ENCODE results near the gene CYB561. TPM values are rescaled to one million over a fixed set of nuclear protein-coding genes. Genes with fewer than 3 reads are reported as not detected.

Gene CYB561
- total and polyA plus RNA-seq, 2 of the 4 experiments (the other 2 are of a cell fraction), result 2.5 to 3.0 TPM

- Histone ChIP-seq H3K4me3 (ENCODE audit: insufficient read depth, low read depth, low read length) (no peak overlapping the region), H2BK5ac (ENCODE audit: low read depth, low read length, poor library complexity, severe bottlenecking) (no peak overlapping the region), H3K36me3 (ENCODE audit: control insufficient read depth, insufficient read depth, low read length) (no peaks in the 10 kb centered on the region), H3K18ac (ENCODE audit: low read depth, low read length) (no peak overlapping the region), H4K5ac (ENCODE audit: low read depth, low read length) (no peak overlapping the region), H4K20me1 (ENCODE audit: insufficient read depth, low read length) (no peaks in the 10 kb centered on the region), H3K4ac (ENCODE audit: low read depth, low read length) (no peak overlapping the region), H2BK120ac (ENCODE audit: low read depth, low read length) (no peak overlapping the region), H2AK5ac (ENCODE audit: low read depth, low read length) (no peak overlapping the region), H2BK20ac (ENCODE audit: low read depth, low read length) (no peak overlapping the region), H3K4me2 (ENCODE audit: low read depth, low read length) (no peak overlapping the region), H3K4me1 (ENCODE audit: control insufficient read depth, insufficient read depth, low read length) (peaks cover 6% of the 10 kb centered on the region), H3K79me1 (ENCODE audit: low read depth in 1 of 2, low read length in 2 of 2) (no peaks in the 10 kb centered on the region), H3K9me3 (ENCODE audit: control insufficient read depth, insufficient read depth, low read length) (no peaks in the 10 kb centered on the region), H2AK9ac (replicated peaks; ENCODE audit: low read depth, low read length, poor library complexity) (no peak overlapping the region), H4K91ac (ENCODE audit: insufficient read depth, low read depth, low read length) (no peak overlapping the region), H4K8ac (ENCODE audit: low read depth in 2 of 2, low read length in 2 of 2) (no peak overlapping the region), H3K27ac (ENCODE audit: insufficient read depth, low read length) (no peak overlapping the region), H3K27me3 (ENCODE audit: control insufficient read depth, insufficient read depth, low read length) (peaks cover 3% of the 10 kb centered on the region; the same call in 1 of the 2 replicates), H3K14ac (replicated peaks; ENCODE audit: low read depth, low read length) (no peak overlapping the region), H3K23ac (ENCODE audit: low read depth, low read length) (no peak overlapping the region), H3K9me1 (ENCODE audit: insufficient read depth, low read length) (0 out of 2 replicates have a peak, but pooled peaks cover 3% of the 10 kb centered on the region), H2BK15ac (ENCODE audit: low read depth, low read length) (no peak overlapping the region), H2AFZ (replicated peaks; ENCODE audit: low read length, poor library complexity) (peak overlapping the region; percentile 75), H3K56ac (ENCODE audit: extremely low read depth, insufficient read depth, low read length) (no peak overlapping the region), H3K9ac (ENCODE audit: low read depth, low read length) (no peak overlapping the region)
- 10% methylated on average over 2 of the region's 11 CpGs; no CpG with 5 or more reads in 1 of the 2 experiments for WGBS, 2 experiments (ENCODE audit: extremely low coverage in 2 of 2, insufficient read length in 1 of 2)
- DNase-seq, result peak; percentile 34
- intact Hi-C loops (cut with micrococcal nuclease), result no loop called here
- dilution Hi-C loops (cut with HindIII; ENCODE audit: low sequenced_read_pairs, unreplicated experiment), result no loop called here
- ChIA-PET POLR2A (ENCODE audit: unreplicated experiment) (interaction anchor here (0.5 kb wide), 1 partner anchor 20 kb away, joined by 3 read pairs; no protein-coding TSS in a partner anchor), CTCF (no interaction called here)
- no peak for ATAC-seq (ENCODE audit: low read depth)
- BruUV-seq (replicated peaks), result no TSS peak
- in situ Hi-C loops (cut with MboI; ENCODE audit: low sequenced_read_pairs), result no loop called here
- no peak for TF ChIP-seq ELK1 (IDR thresholded peaks at IDR 0.05; ENCODE audit: borderline replicate concordance, low read depth, low read length)
- TF ChIP-seq RCOR1 (IDR thresholded peaks at IDR 0.05; ENCODE audit: insufficient replicate concordance, low read length), result no peak
- TF ChIP-seq RFX5 (IDR thresholded peaks at IDR 0.05; ENCODE audit: low read depth, low read length), result no peak
- TF ChIP-seq MAZ (IDR thresholded peaks at IDR 0.05; ENCODE audit: borderline replicate concordance, low read depth, low read length), result no peak
- no peak for TF ChIP-seq CTCF (conservative IDR thresholded peaks at IDR 0.05; ENCODE audit: low read depth, low read length)
- TF ChIP-seq USF2 (IDR thresholded peaks at IDR 0.05; ENCODE audit: low read depth, low read length), result no peak
- TF ChIP-seq CHD1 (IDR thresholded peaks at IDR 0.05; ENCODE audit: low read depth, low read length), result no peak
- no peak for TF ChIP-seq MXI1 (IDR thresholded peaks at IDR 0.05; ENCODE audit: borderline replicate concordance, low read depth, low read length)
These were observed 4.4 kb upstream of the CYB561 start for GRCh38 chr17:63450551-63450950.

Data from IMR-90 (cell line).